ENCODE measurements around the gene OR14C36.

- no peak for TF ChIP-seq POLR2AphosphoS5 (IDR thresholded peaks at IDR 0.05)
- TF ChIP-seq CTCF (IDR thresholded peaks at IDR 0.05), result no peak
Measured at GRCh38 chr1:248316796-248317195, 31.8 kb upstream of the OR14C36 start.

All from esophagus muscularis mucosa (tissue), 3 donors.